H1 (cell line): ENCODE data around the gene SLC16A2. TPM values are rescaled to one million over a fixed set of nuclear protein-coding genes. Genes with fewer than 3 reads are reported as not detected.

Experiments
- BRCA1 ChIP-seq: IDR thresholded peaks from 2 replicates; pipeline ENCODE4 v1.6.1; 2012; ENCODE audit warnings: low read depth, low read length, improper control_type of control experiment
- JUN ChIP-seq: IDR thresholded peaks from 2 replicates; pipeline ENCODE4 v1.6.1; 2011; ENCODE audit warnings: low read depth, mild to moderate bottlenecking, improper control_type of control experiment, low read length
- TAF7 ChIP-seq: optimal IDR thresholded peaks from 2 replicates; pipeline ENCODE3; 2011; ENCODE audit warnings: low read depth, mild to moderate bottlenecking, inconsistent platforms, low read length, moderate library complexity, borderline replicate concordance
- TBP ChIP-seq: IDR thresholded peaks from 2 replicates; pipeline ENCODE4 v1.6.1; 2011; ENCODE audit warnings: low read depth, low read length, improper control_type of control experiment
- polyA plus RNA-seq, 7 experiments: library from polyadenylated mRNA; depleted of rRNA in 3 of 7; stranded (reverse) in 5 of 7; unstranded in 2 of 7; fragments of >200 nt in 5 of 7; fragments of 200-250 nt in 2 of 7; gene quantifications; 1 replicate in 5 of 7; 2 replicates in 1 of 7; 4 replicates in 1 of 7; pipeline versions ENCODE4 v1.2.1 to v1.2.3, GENCODE V29; 2011 to 2013; ENCODE audit warnings: missing spikeins in 2 of 7, mixed read lengths in 2 of 7
- total RNA-seq: library from RNA; stranded (reverse); fragmentation: NEBNext Ultra II Directional; extraction: Animal tissue kit (Norgen Biotek cat#: 25700); gene quantifications from 2 replicates; pipeline ENCODE4 v1.2.1, GENCODE V29; 2021

The SLC16A2 gene
- total and polyA plus RNA-seq, 2 of the 8 experiments (the other 6 are each of a cell fraction or from before 2014, with no cell fraction given), result 24.4 to 32.2 TPM

- no peak for TF ChIP-seq BRCA1
- no peak for TF ChIP-seq JUN
- TF ChIP-seq TAF7, result no peak
- no peak for TF ChIP-seq TBP
Observed at GRCh38 chrX:74377282-74377681, 44.0 kb upstream of the SLC16A2 start (continued).
